ENCODE results near the gene NUDT16L1. TPM values are rescaled to one million over a fixed set of nuclear protein-coding genes. Genes with fewer than 3 reads are reported as not detected.

The NUDT16L1 gene
- total and polyA plus RNA-seq, 2 of the 13 experiments (the other 11 are each of a cell fraction or from before 2014, with no cell fraction given), result 28.0 to 40.5 TPM

DNA sequence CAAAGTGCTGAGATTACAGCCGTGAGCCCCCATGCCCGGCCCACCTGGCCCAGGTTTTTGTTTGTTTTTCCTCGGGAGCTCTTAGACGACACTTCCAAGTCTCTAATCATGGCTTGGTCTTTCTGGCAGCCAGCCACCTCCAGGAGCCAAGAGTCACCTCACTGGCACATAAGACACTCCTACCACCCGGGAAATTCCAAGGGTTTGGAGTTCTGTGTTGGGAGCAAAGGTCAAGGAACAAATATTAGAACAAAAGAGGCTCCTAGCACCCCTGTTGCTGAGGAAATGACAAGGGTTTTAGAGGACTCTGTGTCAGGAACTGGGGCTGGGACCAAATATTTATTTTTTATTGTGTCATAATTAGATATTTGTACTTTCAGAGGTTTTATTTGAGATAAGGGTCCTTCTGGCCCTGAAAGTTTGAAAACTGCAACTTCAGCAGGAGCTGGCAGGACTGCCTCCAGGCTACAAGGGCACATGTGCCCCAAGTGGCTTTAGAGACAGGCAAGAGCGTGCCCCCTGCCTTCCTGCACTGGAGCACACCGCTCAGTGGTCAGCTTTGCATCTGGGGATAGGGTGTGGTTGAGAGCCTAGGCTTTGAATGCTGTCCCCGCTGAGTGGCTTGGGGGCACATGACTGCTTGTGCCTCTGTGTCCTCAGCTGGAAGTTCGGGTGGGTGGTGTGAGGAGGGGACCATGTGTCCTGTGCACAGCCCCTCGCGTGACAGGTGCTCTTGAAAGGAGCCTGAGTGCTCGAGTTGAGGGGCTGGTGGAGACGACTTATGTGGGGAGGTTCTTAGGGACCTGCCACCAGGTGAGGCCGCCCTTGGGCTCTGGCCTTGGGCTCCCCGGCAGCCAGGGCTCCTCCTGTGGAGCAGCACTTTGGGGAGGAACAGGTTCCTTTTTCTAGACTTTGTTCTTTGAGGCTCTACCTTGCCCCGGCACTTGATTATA, 39.1 kb upstream of the NUDT16L1 start (continued):
- TF ChIP-seq, protein P1, sequence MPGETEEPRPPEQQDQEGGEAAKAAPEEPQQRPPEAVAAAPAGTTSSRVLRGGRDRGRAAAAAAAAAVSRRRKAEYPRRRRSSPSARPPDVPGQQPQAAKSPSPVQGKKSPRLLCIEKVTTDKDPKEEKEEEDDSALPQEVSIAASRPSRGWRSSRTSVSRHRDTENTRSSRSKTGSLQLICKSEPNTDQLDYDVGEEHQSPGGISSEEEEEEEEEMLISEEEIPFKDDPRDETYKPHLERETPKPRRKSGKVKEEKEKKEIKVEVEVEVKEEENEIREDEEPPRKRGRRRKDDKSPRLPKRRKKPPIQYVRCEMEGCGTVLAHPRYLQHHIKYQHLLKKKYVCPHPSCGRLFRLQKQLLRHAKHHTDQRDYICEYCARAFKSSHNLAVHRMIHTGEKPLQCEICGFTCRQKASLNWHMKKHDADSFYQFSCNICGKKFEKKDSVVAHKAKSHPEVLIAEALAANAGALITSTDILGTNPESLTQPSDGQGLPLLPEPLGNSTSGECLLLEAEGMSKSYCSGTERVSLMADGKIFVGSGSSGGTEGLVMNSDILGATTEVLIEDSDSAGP (CRISPR knock-in tag; IDR thresholded peaks at IDR 0.05; ENCODE audit: borderline replicate concordance), result no peak
- TF ChIP-seq SIN3A (IDR thresholded peaks at IDR 0.05; ENCODE audit: borderline replicate concordance, low read depth, low read length) (no peak), PAWR (CRISPR knock-in tag; IDR thresholded peaks at IDR 0.05; ENCODE audit: borderline replicate concordance) (no peak), ZNF441 (CRISPR knock-in tag; IDR thresholded peaks at IDR 0.05; ENCODE audit: borderline replicate concordance) (no peak), ZNF839 (CRISPR knock-in tag; IDR thresholded peaks at IDR 0.05; ENCODE audit: borderline replicate concordance) (no peak), MBNL3 (CRISPR knock-in tag; conservative IDR thresholded peaks at IDR 0.05) (no peak), GTF2F1 (IDR thresholded peaks at IDR 0.05; ENCODE audit: low read length) (no peak)
- TF ChIP-seq, protein P2, sequence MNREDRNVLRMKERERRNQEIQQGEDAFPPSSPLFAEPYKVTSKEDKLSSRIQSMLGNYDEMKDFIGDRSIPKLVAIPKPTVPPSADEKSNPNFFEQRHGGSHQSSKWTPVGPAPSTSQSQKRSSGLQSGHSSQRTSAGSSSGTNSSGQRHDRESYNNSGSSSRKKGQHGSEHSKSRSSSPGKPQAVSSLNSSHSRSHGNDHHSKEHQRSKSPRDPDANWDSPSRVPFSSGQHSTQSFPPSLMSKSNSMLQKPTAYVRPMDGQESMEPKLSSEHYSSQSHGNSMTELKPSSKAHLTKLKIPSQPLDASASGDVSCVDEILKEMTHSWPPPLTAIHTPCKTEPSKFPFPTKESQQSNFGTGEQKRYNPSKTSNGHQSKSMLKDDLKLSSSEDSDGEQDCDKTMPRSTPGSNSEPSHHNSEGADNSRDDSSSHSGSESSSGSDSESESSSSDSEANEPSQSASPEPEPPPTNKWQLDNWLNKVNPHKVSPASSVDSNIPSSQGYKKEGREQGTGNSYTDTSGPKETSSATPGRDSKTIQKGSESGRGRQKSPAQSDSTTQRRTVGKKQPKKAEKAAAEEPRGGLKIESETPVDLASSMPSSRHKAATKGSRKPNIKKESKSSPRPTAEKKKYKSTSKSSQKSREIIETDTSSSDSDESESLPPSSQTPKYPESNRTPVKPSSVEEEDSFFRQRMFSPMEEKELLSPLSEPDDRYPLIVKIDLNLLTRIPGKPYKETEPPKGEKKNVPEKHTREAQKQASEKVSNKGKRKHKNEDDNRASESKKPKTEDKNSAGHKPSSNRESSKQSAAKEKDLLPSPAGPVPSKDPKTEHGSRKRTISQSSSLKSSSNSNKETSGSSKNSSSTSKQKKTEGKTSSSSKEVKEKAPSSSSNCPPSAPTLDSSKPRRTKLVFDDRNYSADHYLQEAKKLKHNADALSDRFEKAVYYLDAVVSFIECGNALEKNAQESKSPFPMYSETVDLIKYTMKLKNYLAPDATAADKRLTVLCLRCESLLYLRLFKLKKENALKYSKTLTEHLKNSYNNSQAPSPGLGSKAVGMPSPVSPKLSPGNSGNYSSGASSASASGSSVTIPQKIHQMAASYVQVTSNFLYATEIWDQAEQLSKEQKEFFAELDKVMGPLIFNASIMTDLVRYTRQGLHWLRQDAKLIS (CRISPR knock-in tag; IDR thresholded peaks at IDR 0.05), result no peak

All from HepG2 (cell line).